HepG2 (cell line): Measurements from ENCODE around the gene ARAP1. TPM values are rescaled to one million over a fixed set of nuclear protein-coding genes. Genes with fewer than 3 reads are reported as not detected.

ENCODE experiments used
- AHDC1 ChIP-seq: sonication (generic); formaldehyde crosslinking; IDR thresholded peaks from 2 replicates; pipeline ENCODE4 v1.5.1; 2020; ENCODE audit warnings: mild to moderate bottlenecking, missing genetic modification reagents, borderline replicate concordance
- AHR ChIP-seq: IDR thresholded peaks from 2 replicates; pipeline ENCODE4 v1.6.1; 2018; ENCODE audit warnings: missing genetic modification reagents, missing compliant biosample characterization
- BRD4 ChIP-seq: sonication (generic); formaldehyde crosslinking; IDR thresholded peaks from 2 replicates; pipeline ENCODE4 v1.4.0; 2020; ENCODE audit warnings: missing genetic modification reagents
- CENPT ChIP-seq: sonication (generic); formaldehyde crosslinking; IDR thresholded peaks from 2 replicates; pipeline ENCODE4 v1.8.0; 2022; ENCODE audit warnings: low read depth, mild to moderate bottlenecking, moderate library complexity, missing genetic modification reagents
- FOXK2 ChIP-seq: fragments of 450-650 bp; IDR thresholded peaks from 2 replicates; pipeline ENCODE4 v1.6.1; 2016
- FOXP1 ChIP-seq, 2 experiments: fragments of 450-650 bp in 1 of 2; IDR thresholded peaks; 2 replicates each; pipeline ENCODE4 v1.6.1; 2017 to 2018; ENCODE audit warnings: antibody characterized with exemption in 1 of 2
- HMGA1 ChIP-seq: sonication (generic); formaldehyde crosslinking; conservative IDR thresholded peaks from 2 replicates; pipeline ENCODE4 v1.4.0; 2020; ENCODE audit warnings: missing genetic modification reagents
- HNRNPH1 ChIP-seq: fragments of 200-400 bp; formaldehyde crosslinking; optimal IDR thresholded peaks from 2 replicates; pipeline ENCODE3; 2017; ENCODE audit warnings: mild to moderate bottlenecking, low read depth, low read length
- KAT8 ChIP-seq: IDR thresholded peaks from 2 replicates; pipeline ENCODE4 v1.6.1; 2016; ENCODE audit warnings: missing genetic modification reagents, missing compliant biosample characterization
- MATR3 ChIP-seq: sonication (generic); formaldehyde crosslinking; IDR thresholded peaks from 2 replicates; pipeline ENCODE4 v1.4.0; 2020; ENCODE audit warnings: missing genetic modification reagents
- PHF8 ChIP-seq: sonication (generic); formaldehyde crosslinking; IDR thresholded peaks from 2 replicates; pipeline ENCODE4 v1.5.0; 2020; ENCODE audit warnings: missing genetic modification reagents
- ZBTB42 ChIP-seq: sonication (generic); formaldehyde crosslinking; IDR thresholded peaks from 2 replicates; pipeline ENCODE4 v1.5.0; 2020; ENCODE audit warnings: mild to moderate bottlenecking, missing genetic modification reagents
- ZC3H4 ChIP-seq: sonication (generic); formaldehyde crosslinking; IDR thresholded peaks from 2 replicates; pipeline ENCODE4 v1.4.0; 2020; ENCODE audit warnings: missing genetic modification reagents, borderline replicate concordance
- ZFP91 ChIP-seq: sonication (generic); formaldehyde crosslinking; IDR thresholded peaks from 2 replicates; pipeline ENCODE4 v1.9.0; 2022; ENCODE audit warnings: missing genetic modification reagents, mild to moderate bottlenecking, borderline replicate concordance
- ZNF292 ChIP-seq: sonication (generic); formaldehyde crosslinking; IDR thresholded peaks from 2 replicates; pipeline ENCODE4 v1.8.1; 2022; ENCODE audit warnings: mild to moderate bottlenecking, low read depth, missing genetic modification reagents, borderline replicate concordance
- ZNF549 ChIP-seq: sonication (generic); formaldehyde crosslinking; IDR thresholded peaks from 2 replicates; pipeline ENCODE4 v1.5.0; 2020; ENCODE audit warnings: missing genetic modification reagents
- ZNF576 ChIP-seq: sonication (generic); formaldehyde crosslinking; IDR thresholded peaks from 2 replicates; pipeline ENCODE4 v1.4.0; 2020; ENCODE audit warnings: mild to moderate bottlenecking, missing genetic modification reagents
- ZSCAN12 ChIP-seq: sonication (generic); formaldehyde crosslinking; IDR thresholded peaks from 2 replicates; pipeline ENCODE4 v1.9.0; 2021; ENCODE audit warnings: mild to moderate bottlenecking, missing genetic modification reagents
- ZSCAN21 ChIP-seq: sonication (generic); formaldehyde crosslinking; IDR thresholded peaks from 2 replicates; pipeline ENCODE4 v1.8.0; 2022; ENCODE audit warnings: mild to moderate bottlenecking, missing genetic modification reagents, moderate library complexity, borderline replicate concordance
- polyA plus RNA-seq, 8 experiments: library from polyadenylated mRNA; depleted of rRNA in 3 of 8; stranded (reverse) in 7 of 8; unstranded in 1 of 8; fragments of >200 nt; fragmentation: Illumina TruSeq in 4 of 8; extraction: Trizol in 4 of 8; gene quantifications; 2 replicates each; pipeline versions ENCODE4 v1.2.1 to v1.2.3, GENCODE V29; 2011 to 2016; ENCODE audit warnings: low read depth in 4 of 8, missing spikeins in 1 of 8, mixed read lengths in 1 of 8; ENCODE audit not compliant: insufficient read depth in 1 of 8
- total RNA-seq, 5 experiments: library from RNA; depleted of rRNA; stranded (reverse); fragments of >200 nt; fragmentation: Illumina TruSeq; extraction: Trizol; gene quantifications; 2 replicates each; pipeline ENCODE4 v1.2.3, GENCODE V29; 2016; ENCODE audit warnings: low read depth in 1 of 5
- TF ChIP-seq, protein P1 (sequence below): sonication (generic); formaldehyde crosslinking; IDR thresholded peaks from 2 replicates; pipeline ENCODE4 v1.9.0; 2021; ENCODE audit warnings: missing genetic modification reagents, borderline replicate concordance

Gene ARAP1
- total and polyA plus RNA-seq, 2 of the 13 experiments (the other 11 are each of a cell fraction or from before 2014, with no cell fraction given), result 43.2 to 55.5 TPM

DNA sequence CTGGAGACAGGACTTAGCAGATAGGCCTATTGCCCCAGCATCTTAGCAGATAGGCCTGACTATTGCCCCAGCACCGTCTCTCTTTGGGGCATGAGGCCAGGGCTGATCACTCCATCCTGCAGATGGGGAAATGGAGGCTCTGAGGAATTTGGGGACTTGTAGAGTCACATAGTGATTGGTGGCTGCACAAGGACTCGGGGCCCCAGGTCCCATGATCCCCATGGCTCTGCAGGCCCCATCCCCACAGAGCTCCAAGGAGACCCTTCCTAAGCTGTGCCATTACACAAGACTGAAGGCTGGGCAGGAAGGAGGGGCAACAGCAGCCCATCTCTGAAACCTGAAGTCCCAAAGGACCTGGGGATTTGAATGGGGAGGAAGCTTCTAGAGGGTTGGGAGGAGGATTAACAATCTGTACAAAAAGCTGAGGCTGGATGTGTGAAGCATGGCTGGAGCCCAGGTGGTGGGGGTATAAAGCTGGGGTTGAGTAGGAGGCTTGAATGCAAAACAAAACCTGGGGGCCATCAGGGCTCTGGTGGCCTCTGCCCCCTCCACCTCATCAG, 1.6 kb downstream of the ARAP1 start (continued):
- TF ChIP-seq ZFP91 (CRISPR knock-in tag) (0 out of 2 replicates have a peak, but pooled peaks have one; percentile 38), ZSCAN12 (CRISPR knock-in tag) (no peak), FOXP1 (IDR thresholded peaks at IDR 0.05) (no peak), FOXP1 (CRISPR knock-in tag; IDR thresholded peaks at IDR 0.05) (no peak), AHDC1 (no peak), ZC3H4 (CRISPR knock-in tag) (no peak), ZNF549 (CRISPR knock-in tag) (no peak), FOXK2 (no peak), HMGA1 (CRISPR knock-in tag) (no peak), AHR (CRISPR knock-in tag) (no peak), CENPT (CRISPR knock-in tag) (no peak), ZSCAN21 (no peak), MATR3 (no peak), ZNF292 (CRISPR knock-in tag) (no peak), PHF8 (0 out of 2 replicates have a peak, but pooled peaks have one; percentile 8), ZBTB42 (no peak), KAT8 (CRISPR knock-in tag) (no peak), ZNF576 (CRISPR knock-in tag) (no peak), BRD4 (CRISPR knock-in tag) (no peak), HNRNPH1 (no peak)
- TF ChIP-seq, protein P1, sequence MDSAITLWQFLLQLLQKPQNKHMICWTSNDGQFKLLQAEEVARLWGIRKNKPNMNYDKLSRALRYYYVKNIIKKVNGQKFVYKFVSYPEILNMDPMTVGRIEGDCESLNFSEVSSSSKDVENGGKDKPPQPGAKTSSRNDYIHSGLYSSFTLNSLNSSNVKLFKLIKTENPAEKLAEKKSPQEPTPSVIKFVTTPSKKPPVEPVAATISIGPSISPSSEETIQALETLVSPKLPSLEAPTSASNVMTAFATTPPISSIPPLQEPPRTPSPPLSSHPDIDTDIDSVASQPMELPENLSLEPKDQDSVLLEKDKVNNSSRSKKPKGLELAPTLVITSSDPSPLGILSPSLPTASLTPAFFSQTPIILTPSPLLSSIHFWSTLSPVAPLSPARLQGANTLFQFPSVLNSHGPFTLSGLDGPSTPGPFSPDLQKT, result no peak
